ENCODE data around the gene PHF20. TPM values are rescaled to one million over a fixed set of nuclear protein-coding genes. Genes with fewer than 3 reads are reported as not detected.

Gene PHF20
- total and polyA plus RNA-seq, 2 of the 8 experiments (the other 6 are each of a cell fraction or from before 2014, with no cell fraction given), result 25.6 to 70.1 TPM

GRCh38 chr20:35967979-35968640 is 196.3 kb downstream of the PHF20 start, which contains the start of gene CNBD2:
Gene CNBD2, plus strand, starts transcription at chr20:35968590. Its CDS starts 173 bp downstream, at chr20:35968763.
- Histone ChIP-seq H3K27me3 (replicated peaks in 1 of 4; ENCODE audit: control insufficient read depth in 3 of 4, extremely low read depth in 1 of 4, insufficient read depth in 3 of 4, low read length in 3 of 4) (no peaks in the 10 kb centered on the region; a peak in 1 of 7 replicates), H3K79me1 (ENCODE audit: low read depth, low read length) (no peaks in the 10 kb centered on the region), H3K9me3 (ENCODE audit: insufficient read depth in 2 of 2, low read depth in 1 of 2, low read length in 1 of 2) (peaks cover 0 to 3% of the 10 kb centered on the region in 2 experiments; a peak in 1 of 4 replicates), H3K14ac (ENCODE audit: insufficient read length) (no peak within 1 kb of the TSS), H3K4me2 (ENCODE audit: insufficient read depth in 1 of 2, low read depth in 2 of 2, low read length in 2 of 2) (no peak within 1 kb of the TSS), H4K8ac (ENCODE audit: extremely low read depth, insufficient read depth, low read length) (no peak within 1 kb of the TSS), H3K23ac (ENCODE audit: insufficient read length) (no peak within 1 kb of the TSS), H4K91ac (replicated peaks; ENCODE audit: insufficient read length, low read length) (no peak within 1 kb of the TSS), H2BK15ac (ENCODE audit: low read length) (no peak within 1 kb of the TSS), H3K4me1 (replicated peaks in 1 of 4; ENCODE audit: control insufficient read depth in 3 of 4, insufficient read depth in 4 of 4, low read length in 3 of 4) (peaks cover 0 to 2% (median 0%) of the 10 kb centered on the region in 4 experiments; a peak in 2 of 7 replicates), H2AFZ (ENCODE audit: low read length) (peak within 1 kb of the TSS; percentile 79), H2BK5ac (ENCODE audit: low read depth, low read length) (no peak within 1 kb of the TSS), H3K27ac (ENCODE audit: low read depth, low read length) (no peak within 1 kb of the TSS), H3K4me3 (ENCODE audit: extremely low read depth in 1 of 4, insufficient read depth in 2 of 4, low read depth in 3 of 4, low read length in 4 of 4) (no peak within 1 kb of the TSS), H4K20me1 (replicated peaks in 1 of 2; ENCODE audit: control insufficient read depth in 1 of 2, insufficient read depth in 2 of 2, low read length in 2 of 2) (no peaks in the 10 kb centered on the region), H2BK12ac (ENCODE audit: low read depth, low read length) (no peak within 1 kb of the TSS), H3K4ac (replicated peaks; ENCODE audit: insufficient read length, low read depth, low read length) (no peak within 1 kb of the TSS), H2BK20ac (ENCODE audit: low read length) (no peak within 1 kb of the TSS), H3K36me3 (ENCODE audit: control insufficient read depth in 2 of 4, insufficient read depth in 4 of 4, low read length in 3 of 4) (no peaks in the 10 kb centered on the region), H3K79me2 (ENCODE audit: control insufficient read depth in 1 of 2, insufficient read depth in 2 of 2, low read length in 2 of 2) (no peaks in the 10 kb centered on the region), H3K9ac (replicated peaks in 1 of 4; ENCODE audit: extremely low read depth in 1 of 4, low read depth in 3 of 4, low read length in 3 of 4) (no peak within 1 kb of the TSS), H3K56ac (replicated peaks; ENCODE audit: insufficient read length, low read depth, low read length) (no peak within 1 kb of the TSS), H3K23me2 (ENCODE audit: low read depth, low read length) (no peaks in the 10 kb centered on the region), H3K18ac (ENCODE audit: extremely low read depth, low read length) (no peak within 1 kb of the TSS), H4K5ac (ENCODE audit: insufficient read length, low read depth, low read length) (no peak within 1 kb of the TSS), H2BK120ac (replicated peaks; ENCODE audit: low read depth, low read length) (no peak within 1 kb of the TSS), H2AK5ac (ENCODE audit: low read depth, low read length) (no peak within 1 kb of the TSS)
- peak; percentile 73 for FAIRE-seq
- CTCF ChIA-PET (ENCODE audit: partially characterized antibody), result interaction anchor here (0.7 to 3.6 kb wide), 7 partner anchors 10 to 189 kb away, joined by 3 to 21 read pairs (median 7); partner anchors contain the start of gene SCAND1
- 84% methylated on average over 3 of the region's 3 CpGs; no CpG with 5 or more reads in 1 of the 2 experiments for WGBS, 2 experiments (ENCODE audit: extremely low coverage in 1 of 2, insufficient coverage in 1 of 2, insufficient read length in 1 of 2, insufficient replicate concordance in 2 of 2, low coverage in 1 of 2, low lambda C conversion rate in 2 of 2, missing lambda C conversion rate in 1 of 2)
- DNase-seq (ENCODE audit: low read depth in 1 of 2, low spot score in 2 of 2), result no peak
- POLR2A ChIA-PET (ENCODE audit: partially characterized antibody), result interaction anchor here (1.4 to 2.8 kb wide), 2 partner anchors 14 to 226 kb away, joined by 7 to 11 read pairs; partner anchors contain the start of genes RBM39 and SCAND1
- TF ChIP-seq SP1 (IDR thresholded peaks at IDR 0.05; ENCODE audit: low read depth, low read length), result no peak
- no peak for TF ChIP-seq SP4 (IDR thresholded peaks at IDR 0.05; ENCODE audit: low read length)
- no peak for TF ChIP-seq TCF12 (IDR thresholded peaks at IDR 0.05; ENCODE audit: low read depth, low read length)
